Spleen (tissue), 7 donors: Measurements from ENCODE around the gene PCCB.

Source experiments
- CTCF ChIP-seq, 11 experiments: fragments of 200-600 bp in 7 of 11; fragments of 450-650 bp in 4 of 11; sonication (generic) in 4 of 11; IDR thresholded peaks in 8 of 11; conservative IDR thresholded peaks in 3 of 11; 1 replicate in 7 of 11; 2 replicates in 4 of 11; pipeline versions ENCODE4 v1.4.0 to v1.8.0; 2016 to 2021; ENCODE audit warnings: antibody characterized with exemption in 11 of 11, inconsistent platforms in 4 of 11, mild to moderate bottlenecking in 1 of 11
- POLR2A ChIP-seq, 3 donors: fragments of 450-650 bp; IDR thresholded peaks; one replicate each; pipeline ENCODE4 v1.5.1; 2017; ENCODE audit warnings: antibody characterized with exemption in 3 of 3, mild to moderate bottlenecking in 1 of 3
- donor health status: DM: no; HTN: no; CAD: no; lungs with moderate emphysema.
- donor health status: DM: no; HTN: no; CAD: no.
- donor health status: DM: no; HTN: no; CAD: no.

GRCh38 chr3:136247855-136248590 is 2.1 kb upstream of the PCCB start:
- TF ChIP-seq CTCF (IDR thresholded peaks at IDR 0.05 in 8 of 11, conservative IDR thresholded peaks at IDR 0.05 in 3 of 11), result no peak
- no peak for TF ChIP-seq POLR2A (IDR thresholded peaks at IDR 0.05)
